Panc1 (cell line): ENCODE measurements around the gene PUSL1.

ENCODE experiments used
- POLR2AphosphoS5 ChIP-seq: IDR thresholded peaks from 2 replicates; pipeline ENCODE4 v1.6.1; 2012; ENCODE audit warnings: mild to moderate bottlenecking, low read depth, low read length, moderate library complexity
- SIN3A ChIP-seq: IDR thresholded peaks from 2 replicates; pipeline ENCODE4 v1.6.1; 2012; ENCODE audit warnings: low read depth, mild to moderate bottlenecking, low read length, moderate library complexity, borderline replicate concordance; ENCODE audit not compliant: insufficient read depth
- TF ChIP-seq, protein P1 (sequence below): fragments of 450-650 bp; IDR thresholded peaks from 2 replicates; pipeline ENCODE4 v1.5.1; 2017; ENCODE audit warnings: mild to moderate bottlenecking
- TF ChIP-seq, protein P2 (sequence below), 2 experiments: IDR thresholded peaks; 2 replicates each; pipeline ENCODE4 v1.6.1; 2011 to 2012; ENCODE audit warnings: low read depth in 2 of 2, control low read depth in 1 of 2, low read length in 1 of 2, mild to moderate bottlenecking in 1 of 2, moderate library complexity in 1 of 2; ENCODE audit not compliant: insufficient read depth in 1 of 2

GRCh38 chr1:1259540-1259939, 48.9 kb upstream of the PUSL1 start:
- TF ChIP-seq, protein P1, sequence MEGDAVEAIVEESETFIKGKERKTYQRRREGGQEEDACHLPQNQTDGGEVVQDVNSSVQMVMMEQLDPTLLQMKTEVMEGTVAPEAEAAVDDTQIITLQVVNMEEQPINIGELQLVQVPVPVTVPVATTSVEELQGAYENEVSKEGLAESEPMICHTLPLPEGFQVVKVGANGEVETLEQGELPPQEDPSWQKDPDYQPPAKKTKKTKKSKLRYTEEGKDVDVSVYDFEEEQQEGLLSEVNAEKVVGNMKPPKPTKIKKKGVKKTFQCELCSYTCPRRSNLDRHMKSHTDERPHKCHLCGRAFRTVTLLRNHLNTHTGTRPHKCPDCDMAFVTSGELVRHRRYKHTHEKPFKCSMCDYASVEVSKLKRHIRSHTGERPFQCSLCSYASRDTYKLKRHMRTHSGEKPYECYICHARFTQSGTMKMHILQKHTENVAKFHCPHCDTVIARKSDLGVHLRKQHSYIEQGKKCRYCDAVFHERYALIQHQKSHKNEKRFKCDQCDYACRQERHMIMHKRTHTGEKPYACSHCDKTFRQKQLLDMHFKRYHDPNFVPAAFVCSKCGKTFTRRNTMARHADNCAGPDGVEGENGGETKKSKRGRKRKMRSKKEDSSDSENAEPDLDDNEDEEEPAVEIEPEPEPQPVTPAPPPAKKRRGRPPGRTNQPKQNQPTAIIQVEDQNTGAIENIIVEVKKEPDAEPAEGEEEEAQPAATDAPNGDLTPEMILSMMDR: no peak
- TF ChIP-seq POLR2AphosphoS5: no peak
- TF ChIP-seq, protein P2, sequence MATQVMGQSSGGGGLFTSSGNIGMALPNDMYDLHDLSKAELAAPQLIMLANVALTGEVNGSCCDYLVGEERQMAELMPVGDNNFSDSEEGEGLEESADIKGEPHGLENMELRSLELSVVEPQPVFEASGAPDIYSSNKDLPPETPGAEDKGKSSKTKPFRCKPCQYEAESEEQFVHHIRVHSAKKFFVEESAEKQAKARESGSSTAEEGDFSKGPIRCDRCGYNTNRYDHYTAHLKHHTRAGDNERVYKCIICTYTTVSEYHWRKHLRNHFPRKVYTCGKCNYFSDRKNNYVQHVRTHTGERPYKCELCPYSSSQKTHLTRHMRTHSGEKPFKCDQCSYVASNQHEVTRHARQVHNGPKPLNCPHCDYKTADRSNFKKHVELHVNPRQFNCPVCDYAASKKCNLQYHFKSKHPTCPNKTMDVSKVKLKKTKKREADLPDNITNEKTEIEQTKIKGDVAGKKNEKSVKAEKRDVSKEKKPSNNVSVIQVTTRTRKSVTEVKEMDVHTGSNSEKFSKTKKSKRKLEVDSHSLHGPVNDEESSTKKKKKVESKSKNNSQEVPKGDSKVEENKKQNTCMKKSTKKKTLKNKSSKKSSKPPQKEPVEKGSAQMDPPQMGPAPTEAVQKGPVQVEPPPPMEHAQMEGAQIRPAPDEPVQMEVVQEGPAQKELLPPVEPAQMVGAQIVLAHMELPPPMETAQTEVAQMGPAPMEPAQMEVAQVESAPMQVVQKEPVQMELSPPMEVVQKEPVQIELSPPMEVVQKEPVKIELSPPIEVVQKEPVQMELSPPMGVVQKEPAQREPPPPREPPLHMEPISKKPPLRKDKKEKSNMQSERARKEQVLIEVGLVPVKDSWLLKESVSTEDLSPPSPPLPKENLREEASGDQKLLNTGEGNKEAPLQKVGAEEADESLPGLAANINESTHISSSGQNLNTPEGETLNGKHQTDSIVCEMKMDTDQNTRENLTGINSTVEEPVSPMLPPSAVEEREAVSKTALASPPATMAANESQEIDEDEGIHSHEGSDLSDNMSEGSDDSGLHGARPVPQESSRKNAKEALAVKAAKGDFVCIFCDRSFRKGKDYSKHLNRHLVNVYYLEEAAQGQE (IDR thresholded peaks at IDR 0.05; ENCODE audit: insufficient read depth in 1 of 2, low read depth in 2 of 2, low read length in 1 of 2): no peak
- no peak for TF ChIP-seq SIN3A
